Stimulated activated CD8-positive, alpha-beta memory T cell treated with anti-CD3 and anti-CD28 coated beads, Interleukin-15, amount 100 ng/mL, for 48 hours (primary cell): ENCODE results near the gene NHP2.
"Not testable (repeated sequence)": the region's sequence is repeated elsewhere in the genome, so short reads cannot be mapped to it uniquely, and the experiment has no call there.

Experiments
- DNase-seq, 2 donors: peaks; one replicate each; pipeline ENCODE4 v3.0.0-alpha.2; 2020; ENCODE audit warnings: low read depth in 2 of 2

Gene NHP2

DNA sequence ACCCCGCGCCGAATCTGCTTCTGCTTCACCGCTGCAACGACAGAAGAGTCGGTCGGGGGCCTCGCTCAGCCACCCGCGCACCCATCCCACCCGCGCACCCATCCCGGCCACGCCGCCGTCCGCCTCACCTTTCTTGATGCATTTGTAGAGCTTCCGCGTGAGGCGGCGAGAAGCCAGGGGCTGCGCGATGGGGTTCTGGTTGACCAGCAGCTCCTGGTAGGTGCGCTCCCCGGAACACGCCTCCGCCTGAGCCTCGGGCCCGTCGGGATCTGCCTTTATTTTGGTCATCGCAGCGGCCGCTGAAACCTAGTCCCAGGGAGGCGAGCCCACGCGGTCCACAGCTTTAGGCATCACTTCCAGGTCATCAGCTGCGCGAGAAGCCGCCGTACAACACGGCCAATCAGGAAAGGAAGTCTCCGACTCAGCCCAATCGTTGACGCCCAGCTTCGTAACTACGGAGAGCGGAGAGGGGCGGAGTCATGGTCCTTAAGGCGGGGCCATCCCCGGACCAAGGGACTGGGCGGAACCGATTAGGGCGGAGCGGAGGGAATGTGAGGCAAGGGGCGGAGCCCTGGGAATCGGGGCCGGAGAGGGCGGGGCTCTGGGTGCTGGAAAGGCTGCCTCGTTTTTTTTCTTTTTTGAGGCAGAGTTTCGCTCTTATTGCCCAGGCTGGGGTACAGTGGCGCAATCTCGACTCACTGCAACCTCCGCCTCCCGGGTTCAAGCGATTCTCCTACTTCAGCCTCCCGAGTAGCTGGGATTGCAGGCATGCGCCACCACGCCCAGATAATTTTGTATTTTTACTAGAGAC is at the start of gene NHP2:
Gene NHP2 (minus strand): TSS at position 356 of the 811 bp plus-strand sequence. CDS start 68 bp downstream, at position 288.
- peak; percentile 94 to 96 for DNase-seq

DNA sequence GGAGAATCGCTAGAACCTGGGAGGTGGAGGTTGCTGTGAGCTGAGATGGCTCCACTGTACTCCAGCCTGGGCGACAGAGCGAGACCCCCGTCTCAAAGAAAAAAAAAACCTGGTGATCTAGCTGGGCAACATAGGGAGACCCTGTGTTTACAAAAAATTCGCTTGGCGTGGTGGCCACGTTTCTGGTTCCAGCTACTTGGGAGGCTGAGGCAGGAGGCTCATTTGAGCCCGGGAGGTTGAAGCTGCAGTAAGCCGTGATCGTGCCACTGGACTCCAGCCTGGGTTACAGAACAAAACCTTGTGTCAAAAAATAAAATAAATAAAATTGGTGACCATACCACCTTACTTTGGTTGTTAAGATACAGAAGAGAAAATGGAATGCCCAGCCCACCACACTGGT is 48.9 kb upstream of the NHP2 start:
- DNase-seq = no peak

DNA sequence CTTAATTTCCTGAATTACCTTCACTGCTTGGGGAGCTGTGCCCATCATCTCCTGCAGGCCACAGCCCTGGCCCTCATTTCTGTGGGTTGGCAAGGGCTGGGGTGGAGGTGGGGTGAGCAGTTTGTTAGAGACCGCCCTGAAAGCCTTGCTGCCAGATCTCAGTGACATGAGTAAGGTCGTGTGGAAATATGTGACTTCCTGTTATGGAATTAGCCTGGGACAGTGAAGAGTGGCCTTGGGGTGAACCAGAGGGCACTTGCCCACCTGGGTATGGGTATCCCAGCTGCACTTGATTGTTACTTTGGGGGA is 48.2 kb upstream of the NHP2 start:
- no peak for DNase-seq

DNA sequence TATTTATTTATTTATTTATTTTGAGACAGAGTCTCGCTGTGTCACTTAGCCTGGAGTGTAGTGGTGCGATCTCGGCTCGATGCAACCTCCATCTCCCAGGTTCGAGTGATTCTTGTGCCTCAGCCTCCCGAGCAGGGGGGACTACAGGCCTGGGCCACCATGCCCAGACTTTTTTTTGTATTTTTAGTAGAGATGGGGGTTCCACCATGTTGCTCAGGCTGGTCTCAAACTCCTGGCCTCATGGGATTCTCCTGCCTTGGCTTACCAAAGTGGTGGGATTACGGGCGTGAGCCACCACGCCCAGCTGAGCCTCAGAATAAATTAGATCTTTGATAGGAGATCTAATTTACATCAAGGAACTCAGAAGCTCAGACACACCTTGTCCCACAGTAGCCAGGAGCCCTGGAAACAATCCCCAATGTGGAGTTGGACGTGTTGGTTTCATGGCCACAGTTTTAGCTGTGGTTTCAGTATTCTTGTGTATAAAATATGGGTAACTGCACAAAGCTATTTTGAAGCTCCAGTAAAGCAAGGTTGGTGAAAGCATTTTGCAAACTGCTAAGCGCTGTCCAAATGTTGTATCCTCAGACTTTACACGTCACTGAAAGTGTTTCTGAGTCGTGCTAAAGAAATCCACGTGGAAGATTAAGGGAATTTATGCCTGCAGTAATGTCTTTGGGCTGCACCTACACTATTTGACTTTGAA is 47.7 kb upstream of the NHP2 start:
- no peak for DNase-seq

DNA sequence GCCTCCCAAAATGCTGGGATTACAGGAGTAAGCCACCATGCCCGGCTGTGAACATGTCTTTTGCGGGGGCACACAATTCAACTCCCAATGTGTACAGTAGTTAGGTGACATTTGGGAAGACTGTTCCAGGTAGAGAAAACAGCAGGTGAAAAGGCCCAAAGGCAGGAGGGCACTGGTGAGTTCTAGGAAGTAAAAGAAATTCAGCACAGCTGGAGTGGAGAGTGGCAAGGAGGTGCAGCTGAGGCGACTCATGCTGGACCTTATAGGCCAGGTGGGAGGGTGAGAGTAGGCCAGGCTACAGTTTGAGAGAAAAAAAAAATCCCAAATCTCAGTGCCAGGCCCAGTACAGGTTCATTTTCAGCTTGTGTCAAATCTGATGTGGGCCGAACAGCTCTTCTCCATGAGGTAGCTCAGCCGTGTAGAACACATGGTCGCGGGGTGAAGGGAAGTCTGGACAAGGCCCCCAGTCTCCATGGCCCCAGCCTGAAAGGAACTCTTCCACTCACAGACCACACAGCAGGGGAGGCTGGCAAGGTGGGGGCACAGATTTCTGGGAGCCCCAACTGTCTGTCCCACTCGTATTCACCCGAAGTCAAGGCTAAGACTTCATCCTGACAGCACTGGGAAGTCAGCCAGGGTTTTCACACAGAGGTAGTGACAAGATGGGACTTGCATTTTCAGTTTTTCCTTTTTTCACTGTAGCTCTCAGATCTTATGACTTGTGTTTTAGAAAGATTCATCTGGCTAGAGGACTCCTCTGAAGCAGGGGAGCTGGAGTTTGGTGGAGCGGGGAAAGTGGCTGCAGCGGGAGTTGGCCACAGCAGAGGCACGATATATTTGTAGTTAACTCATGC is 46.1 kb upstream of the NHP2 start:
- DNase-seq = no peak

DNA sequence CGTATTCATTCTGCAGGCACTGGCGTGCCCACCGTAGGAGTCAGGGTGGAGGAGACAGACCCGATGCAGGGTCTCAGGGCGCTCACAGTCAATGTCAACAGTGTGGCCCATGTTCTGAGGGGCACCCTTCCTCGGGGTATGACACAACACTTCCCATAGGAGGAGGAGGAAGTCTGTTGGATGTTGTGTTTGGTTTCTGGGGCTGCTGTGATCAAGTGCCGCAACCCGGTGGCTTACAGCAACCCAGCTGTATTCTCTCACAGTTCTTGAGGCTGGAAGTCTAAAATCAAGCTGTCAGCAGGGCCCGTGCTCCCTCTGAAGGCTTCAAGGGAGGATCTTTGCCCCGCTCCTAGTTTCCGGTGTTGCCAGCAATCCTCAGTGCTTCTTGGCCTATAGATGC is 45.0 kb upstream of the NHP2 start:
- no peak for DNase-seq

DNA sequence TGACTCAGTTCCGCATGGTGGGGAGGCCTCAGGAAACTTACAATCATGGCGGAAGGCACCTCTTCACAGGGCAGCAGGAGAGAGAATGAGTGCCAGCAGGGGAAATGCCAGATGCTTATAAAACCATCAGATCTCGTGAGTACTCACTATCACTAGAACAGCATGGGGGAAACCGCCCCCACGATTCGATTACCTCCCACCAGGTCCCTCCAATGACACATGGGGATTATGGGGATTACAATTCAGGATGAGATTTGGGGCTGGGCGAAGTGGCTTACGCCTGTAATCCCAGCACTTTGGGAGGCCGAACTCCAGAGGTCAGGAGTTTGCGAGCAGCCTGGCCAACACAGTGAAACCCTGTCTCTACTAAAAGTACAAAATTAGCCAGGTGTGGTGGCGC is 44.5 kb upstream of the NHP2 start:
- DNase-seq = not testable (repeated sequence)

DNA sequence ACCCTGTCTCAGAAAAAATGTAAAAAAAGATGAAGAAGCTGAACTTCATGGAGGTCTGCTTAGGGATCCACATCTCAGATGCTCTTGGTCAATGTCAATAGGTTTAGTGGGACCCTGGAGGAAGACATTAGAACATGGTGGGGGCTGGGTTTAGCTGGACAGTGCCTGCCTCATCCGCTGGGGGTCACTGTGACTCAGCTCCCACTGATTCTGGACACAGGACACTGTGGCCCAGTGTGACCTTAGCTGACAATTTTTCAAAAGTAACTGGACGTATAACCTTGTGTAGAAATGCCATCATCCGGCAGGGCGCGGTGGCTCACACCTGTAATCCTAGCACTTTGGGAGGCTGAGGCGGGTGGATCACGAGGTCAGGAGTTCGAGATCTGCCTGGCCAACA is 43.3 kb upstream of the NHP2 start:
- DNase-seq = no peak

DNA sequence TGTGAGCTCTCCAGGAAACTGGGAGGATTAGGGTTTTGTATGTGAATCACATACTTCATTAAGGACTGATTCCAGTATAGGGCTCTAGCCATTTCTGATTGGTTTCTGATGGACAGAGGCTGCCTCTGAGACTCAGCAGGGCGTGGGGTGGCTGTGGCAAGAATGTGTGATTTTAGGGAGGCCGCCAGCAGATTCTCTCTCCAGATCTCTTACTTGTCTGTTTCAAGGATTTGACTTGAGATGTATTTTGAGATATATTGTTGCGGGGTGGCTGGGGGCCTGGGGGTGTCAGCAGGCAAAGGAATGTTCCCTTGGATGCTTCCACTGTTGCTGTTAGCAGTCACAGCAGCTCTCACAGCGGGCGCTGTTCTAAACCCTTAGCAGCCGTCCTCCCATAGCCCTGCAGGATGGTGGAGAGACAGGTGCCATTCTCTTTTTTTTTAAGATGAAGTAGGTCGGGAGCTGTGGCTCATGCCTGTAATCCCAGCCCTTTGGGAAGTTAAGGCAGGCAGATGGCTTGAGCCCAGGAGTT is 42.7 kb upstream of the NHP2 start:
- no peak for DNase-seq

DNA sequence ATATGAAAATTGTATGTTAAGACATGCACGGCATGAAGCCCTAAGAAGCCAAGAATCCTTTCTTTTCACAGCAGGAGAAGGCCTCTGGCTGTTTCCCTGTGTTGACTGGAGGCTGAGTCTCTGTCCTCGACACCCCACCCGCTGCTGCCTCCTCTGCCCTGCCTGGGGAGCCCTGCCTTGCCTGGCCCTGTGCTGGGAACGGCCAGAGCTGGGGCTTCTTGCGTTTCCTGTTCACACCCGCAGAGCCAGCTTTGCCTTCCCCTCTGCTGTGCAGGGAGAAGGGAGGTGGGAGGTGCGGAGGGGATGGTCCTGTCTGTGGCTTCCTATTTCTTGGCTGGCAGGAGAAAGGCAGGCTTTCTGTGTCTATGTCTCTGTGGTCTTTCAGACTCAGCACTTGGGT is 40.3 kb upstream of the NHP2 start:
- DNase-seq = no peak

DNA sequence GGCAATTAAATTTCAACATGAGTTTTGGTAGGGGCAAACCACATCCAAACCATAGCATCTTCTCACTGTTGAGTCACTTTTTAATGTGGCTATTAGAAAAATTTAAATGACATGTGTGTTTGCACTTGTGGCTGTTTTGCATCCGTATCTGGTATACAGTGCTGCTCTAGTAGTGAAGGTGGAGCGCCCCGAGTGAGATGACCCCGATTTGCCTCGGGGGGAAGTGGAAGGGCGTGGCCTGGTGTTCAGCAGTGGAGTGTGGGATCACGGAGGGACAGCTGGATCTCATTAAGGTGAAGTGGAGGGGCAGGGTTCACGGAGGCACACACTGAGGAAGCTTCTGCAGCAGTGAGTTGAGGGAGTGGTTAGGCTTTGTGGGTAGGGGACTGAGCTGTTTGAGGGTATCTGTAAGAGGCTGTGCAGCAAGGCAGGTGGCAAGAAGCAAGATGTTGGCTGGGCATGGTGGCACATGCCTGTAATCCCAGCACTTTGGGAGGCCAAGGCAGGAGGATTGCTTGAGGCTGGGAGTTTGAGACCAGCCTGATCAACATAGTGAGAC is 39.6 kb upstream of the NHP2 start:
- DNase-seq = no peak

DNA sequence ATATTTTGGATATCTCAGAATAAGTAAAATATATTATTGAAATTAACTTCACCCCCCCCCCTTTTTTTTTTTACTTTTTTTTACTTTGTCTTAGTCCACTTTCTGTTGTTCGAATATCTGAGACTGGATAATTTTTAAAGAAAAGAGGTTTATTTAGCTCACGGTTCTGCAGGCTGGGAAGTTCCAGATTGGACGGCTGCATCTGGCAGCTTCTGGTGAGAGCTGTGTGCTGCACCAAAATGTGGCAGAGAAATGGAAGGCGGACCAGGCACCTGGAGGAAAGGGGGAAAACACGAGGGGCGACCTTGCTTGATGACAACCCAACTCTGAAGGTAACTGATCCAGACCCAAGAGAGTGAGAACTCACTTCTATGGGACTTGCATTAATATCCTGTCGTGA is 39.1 kb upstream of the NHP2 start:
- DNase-seq = no peak

DNA sequence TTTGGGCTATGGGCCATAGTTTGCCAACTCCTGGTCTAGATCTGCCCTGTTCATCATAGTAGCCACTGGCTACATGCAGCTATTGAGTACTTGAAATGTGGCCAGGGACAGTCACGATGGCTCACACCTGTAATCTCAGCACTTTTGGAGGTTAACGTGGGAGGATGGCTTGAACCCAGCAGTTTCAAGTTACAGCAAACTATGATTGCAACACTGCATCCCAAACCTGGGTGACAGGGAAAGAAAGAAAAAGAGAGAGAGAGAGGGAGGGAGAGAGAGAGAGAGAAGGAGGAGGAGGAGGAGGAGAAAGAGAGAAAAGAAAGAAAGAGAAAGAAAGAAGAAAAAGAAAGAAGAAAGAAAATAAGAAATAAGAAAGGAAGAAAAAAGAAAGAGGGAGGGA is 38.6 kb upstream of the NHP2 start:
- DNase-seq = no peak

DNA sequence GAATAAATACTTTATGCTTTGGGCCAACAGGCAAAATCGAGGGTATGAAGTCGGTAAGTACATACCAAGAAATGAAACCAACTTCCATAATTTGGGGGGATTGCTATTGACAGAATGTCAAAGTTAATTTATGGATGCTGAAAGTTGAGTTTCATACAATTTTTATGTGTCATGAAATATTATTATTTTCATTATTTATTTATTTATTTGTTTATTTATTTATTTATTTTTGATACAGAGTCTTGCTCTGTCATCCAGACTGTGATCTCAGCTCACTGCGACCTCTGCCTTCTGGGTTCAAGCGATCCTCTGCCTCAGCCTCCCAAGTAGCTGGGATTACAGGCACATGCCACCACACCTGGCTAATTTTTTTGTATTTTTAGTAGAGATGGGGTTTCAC is 38.0 kb upstream of the NHP2 start:
- DNase-seq = no peak

DNA sequence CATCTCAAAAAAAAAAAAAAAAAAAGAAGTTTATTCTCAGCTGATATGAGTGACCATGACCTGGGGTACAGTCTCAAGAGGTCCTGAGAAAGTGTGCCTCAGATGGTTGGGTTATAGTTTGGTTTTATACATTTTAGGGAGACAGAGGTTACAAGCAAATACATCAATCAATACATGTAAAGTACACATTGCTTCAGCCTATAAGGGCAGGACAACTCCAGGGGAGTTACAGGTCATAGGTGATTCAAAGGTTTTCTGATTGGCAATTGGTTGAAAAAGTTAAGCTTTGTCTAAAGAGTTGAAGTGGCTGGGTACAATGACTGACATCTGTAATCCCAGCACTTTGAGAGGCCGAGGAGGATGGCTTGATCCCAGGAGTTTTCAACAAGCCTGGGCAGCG is 35.7 kb upstream of the NHP2 start:
- no peak for DNase-seq

DNA sequence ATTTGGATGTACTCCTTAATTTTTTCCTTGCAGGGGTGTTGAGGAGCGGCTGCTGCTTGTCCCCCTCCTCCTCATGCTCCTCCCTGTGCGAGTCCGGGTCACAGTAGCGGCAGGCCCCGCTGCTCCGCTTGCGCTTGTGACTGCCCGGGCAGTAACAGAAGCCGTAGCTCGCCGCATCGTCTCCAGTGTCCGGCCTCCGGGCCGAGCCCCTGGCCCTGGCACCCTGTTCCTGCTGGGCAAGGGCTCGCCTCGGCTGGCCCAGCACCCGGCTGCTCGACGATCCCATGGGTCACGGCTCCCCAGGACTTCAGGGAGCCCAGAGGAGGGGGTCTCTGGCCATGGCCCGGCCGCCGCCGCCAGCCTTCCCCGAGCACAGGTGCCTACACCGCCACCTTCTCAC is 33.3 kb upstream of the NHP2 start, which contains the start of gene GMCL2:
Gene GMCL2 (minus strand): TSS at position 358 of the 400 bp plus-strand sequence. CDS start 72 bp downstream, at position 286.
- DNase-seq = no peak

DNA sequence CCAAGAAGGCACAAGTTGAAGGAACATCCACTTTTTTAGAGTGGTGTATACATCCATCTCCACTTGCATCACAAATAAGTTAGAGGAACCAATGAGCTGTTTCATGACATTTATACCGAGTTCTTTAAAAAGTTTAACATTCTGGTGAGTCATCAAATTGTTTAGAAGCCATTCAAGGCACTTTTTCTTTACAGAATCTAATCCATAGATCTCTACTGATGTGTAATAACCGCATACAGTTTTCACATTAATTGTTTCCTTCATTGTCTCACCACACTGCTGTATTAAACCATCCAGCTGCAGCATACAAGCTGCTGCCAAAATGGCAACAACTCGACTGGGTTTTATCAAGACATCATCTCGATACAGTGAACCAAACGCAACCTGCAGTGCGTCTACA is 32.7 kb upstream of the NHP2 start:
- DNase-seq = no peak

DNA sequence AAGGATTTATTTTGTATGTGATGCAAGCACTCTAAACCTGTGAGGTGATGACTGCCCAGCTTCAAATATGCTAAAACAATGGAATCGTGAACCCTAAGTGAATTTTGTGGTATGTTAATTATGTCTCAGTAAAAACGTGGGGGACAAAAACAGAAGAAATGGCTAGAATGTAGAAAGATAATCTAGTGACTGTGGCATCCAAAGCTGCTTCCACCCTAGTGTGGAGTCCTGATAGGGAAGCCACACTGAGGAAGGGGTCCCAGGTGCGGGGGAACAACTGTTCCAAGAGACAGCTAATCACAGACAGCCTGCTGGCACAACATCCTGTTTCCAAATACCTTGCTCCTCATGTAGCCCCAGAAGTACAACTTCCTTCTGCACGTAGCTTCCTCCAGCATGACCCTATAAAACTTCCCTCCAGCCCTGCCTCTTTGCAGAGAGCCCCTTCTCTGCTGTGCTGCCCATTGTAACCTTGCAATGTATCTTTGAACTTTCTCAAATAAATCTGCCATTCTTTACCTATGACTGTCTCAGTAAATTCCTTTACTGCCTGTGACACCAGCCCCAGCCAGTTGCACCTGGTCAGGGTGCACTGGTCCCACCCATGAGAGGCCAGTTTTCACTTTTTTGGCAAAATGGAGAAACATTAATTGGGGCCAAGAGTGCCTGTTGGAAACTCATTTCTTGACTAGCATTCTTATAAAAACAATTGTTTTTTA is 28.6 kb upstream of the NHP2 start:
- DNase-seq = no peak

DNA sequence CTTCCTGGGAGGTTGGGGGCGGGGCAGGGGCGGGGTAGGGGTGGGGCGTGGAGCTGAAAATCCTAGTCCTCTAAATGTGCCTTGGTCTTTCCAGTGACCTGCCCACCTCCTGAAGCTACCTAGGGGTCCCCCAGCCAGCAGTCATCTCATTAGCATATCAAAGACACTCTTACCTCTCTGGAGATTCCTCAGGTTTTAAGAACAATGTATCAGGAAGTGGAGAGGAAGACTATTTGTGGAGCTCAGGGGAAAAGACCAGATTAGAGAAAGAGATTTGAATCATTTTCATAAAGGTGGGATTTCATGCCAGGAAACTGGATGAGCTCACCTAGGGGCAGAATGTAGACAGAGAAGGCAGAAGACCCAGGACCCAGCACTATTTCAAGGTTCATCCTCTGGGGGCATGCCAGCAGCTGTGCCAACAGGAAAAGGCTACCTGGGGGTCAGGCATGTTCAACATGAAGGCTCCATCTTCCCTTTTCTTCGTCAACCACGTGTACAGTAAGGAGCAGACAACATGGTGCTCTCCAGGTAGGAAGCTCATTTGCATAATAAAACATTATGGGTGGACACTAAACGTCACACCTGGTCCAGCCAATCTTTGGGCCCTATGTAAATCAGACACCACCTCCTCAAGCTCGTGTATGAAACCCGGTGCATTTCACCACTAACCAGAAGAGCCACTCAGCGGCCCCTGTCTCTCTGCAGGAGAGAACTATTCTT is 26.6 kb upstream of the NHP2 start:
- DNase-seq = no peak

DNA sequence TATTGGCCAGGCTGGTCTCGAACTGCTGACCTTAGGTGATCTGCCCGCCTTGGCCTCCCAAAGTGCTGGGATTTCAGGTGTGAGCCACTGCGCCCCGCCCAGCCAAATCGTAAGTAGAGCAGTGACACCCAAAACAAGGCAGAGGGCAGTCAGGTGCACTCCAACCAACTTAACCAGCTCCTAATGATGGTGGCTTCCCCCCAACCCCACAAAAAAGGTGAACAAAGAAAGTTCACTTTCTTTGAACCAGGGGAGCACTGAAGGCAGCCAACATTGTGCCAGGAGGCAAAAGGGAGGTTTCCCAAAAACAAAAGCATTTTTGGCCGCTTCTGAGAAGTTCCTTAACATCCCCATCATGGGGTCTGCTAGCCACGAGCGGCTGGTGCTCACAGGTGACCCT is 23.9 kb upstream of the NHP2 start:
- DNase-seq = no peak

DNA sequence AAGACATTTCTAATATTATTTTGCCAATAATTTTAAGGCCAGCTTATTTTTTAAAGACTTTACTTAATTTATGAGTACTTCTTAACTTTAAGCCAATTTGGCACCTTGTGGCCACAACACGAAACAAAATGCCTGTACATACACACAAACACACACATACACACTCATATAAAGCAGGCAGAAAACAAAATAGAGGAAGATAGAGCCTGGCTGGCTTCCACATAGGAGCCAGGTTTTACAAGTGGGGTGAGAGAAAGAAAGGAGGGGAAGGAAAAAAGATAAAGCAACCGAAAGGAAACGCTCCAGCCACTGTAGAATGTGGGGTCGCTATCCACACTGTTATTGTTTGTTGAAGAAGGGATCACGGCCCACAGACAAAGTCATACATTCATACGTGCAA is 23.1 kb upstream of the NHP2 start:
- no peak for DNase-seq
